ENCODE results near the gene APBB1.

Gene APBB1

GRCh38 chr11:6419009-6419631 lies at the start of gene APBB1:
Gene APBB1 (minus strand): TSS chr11:6419094. CDS start chr11:6411347, 7,747 bp downstream.
- peak; percentile 25 for DNase-seq

- DNase-seq: no peak
Observed at GRCh38 chr11:6459099-6459450, 40.2 kb upstream of the APBB1 start.

- no peak for DNase-seq
Observed at GRCh38 chr11:6458352-6459098, 39.6 kb upstream of the APBB1 start.

DNA sequence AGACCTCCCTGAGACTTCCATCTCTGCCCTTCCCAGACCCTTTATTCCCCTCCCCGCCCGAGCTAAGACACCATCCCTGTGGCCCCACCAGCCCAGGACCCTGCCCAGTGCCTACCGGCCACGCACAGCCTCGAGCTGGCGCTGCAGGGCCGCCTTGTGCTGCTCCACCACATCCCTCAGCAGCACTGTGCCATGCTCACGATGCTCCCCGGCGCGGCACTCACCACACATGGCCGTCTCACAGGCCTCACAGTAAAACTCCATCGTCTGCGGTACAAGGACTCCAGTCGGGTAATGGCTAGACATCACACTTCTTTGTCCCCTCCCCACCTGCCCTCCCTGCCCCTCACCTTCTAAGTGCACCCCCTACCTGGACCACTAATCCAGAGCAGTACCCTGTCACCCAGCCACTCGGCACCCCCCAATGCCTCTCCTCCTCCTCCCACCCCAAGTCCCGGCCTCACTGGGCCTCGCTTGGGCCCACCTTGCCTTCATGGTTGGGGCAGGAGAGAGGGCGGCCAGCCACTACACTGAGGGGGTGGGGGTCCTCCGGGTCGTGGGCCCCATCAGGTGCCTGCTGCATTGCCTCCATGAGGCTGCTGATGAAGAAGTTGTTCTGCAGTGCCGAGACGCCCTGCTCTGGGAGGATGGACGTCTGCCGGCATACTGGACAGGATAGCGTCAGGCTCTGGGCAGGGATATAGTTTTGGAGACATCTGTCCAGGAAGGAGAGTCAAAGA lies 38.9 kb upstream of the APBB1 start:
- no peak for DNase-seq

DNA sequence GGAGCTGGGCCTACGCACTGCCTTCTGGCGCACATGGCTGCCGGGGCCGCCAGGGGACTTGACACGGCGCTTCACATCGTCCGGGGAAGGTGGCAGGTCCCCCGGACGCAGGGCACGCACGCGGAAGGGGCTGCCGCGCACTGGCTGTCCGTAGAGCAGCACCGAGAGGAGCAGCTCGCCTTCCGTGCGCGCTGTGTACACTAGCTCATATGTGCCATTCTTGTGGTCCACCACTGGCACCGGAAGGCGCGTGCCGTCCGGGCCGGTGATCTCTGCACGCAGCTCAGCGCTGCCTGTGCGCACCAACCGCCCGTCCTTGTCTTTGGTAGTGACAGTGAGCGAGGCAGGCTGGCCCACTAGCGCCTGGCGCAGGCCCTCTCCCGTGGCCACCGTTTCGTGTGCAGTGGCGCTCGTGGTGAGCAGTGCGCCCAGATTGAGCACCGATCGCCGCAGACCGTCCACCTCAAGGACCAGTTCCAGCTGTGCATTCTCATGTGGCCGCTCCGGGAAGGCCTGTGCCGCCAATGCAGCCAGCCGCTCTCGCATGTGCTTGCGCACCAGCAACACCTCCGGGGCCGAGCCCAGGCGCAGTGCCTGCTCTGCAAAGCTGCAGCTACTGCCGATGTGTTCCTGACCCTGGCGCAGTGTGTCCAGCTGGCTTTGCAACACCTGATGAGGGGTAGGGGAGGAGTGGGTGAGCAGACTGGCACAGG lies 37.6 kb upstream of the APBB1 start:
- DNase-seq: no peak

GRCh38 chr11:6455070-6455469 lies 36.2 kb upstream of the APBB1 start:
- peak; percentile 81 for DNase-seq

DNA sequence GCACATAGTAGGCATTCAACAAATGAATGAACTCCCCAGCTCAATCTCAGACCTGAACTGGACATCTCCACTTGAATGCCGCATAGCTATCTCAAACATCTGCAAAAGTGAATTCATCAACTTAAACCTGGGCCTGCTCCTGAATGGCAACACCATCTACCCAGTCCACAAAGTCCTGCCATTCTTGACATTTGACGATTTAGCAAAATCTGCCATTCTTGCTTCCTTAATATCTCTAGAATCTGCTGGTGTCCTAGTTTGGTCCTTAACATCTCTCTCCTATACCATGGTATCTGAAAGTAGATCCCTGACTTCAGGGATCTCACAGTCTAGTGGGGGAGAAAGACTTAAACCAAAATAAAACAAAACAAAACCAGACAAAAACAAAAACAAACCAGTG lies 34.3 kb upstream of the APBB1 start:
- no peak for DNase-seq

DNA sequence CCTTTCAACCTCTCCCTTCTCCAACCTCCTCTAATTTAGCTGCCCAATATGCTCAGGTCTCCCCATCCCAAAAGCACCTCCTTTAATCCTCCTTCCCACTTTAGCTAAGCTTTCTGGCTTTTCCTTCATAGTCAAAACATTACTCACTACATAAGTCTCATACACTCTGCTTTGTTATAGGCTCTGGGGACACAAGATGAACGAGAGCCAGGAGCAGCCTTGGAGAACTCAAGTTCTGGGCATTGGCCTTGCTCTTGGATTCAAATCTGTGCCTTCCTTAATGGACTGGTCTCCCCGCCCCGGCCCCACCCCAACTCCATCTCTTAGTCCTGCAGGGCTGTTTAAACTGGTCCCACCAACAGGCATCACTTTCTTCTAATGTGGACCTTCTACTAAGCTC lies 33.3 kb upstream of the APBB1 start:
- DNase-seq: no peak

DNA sequence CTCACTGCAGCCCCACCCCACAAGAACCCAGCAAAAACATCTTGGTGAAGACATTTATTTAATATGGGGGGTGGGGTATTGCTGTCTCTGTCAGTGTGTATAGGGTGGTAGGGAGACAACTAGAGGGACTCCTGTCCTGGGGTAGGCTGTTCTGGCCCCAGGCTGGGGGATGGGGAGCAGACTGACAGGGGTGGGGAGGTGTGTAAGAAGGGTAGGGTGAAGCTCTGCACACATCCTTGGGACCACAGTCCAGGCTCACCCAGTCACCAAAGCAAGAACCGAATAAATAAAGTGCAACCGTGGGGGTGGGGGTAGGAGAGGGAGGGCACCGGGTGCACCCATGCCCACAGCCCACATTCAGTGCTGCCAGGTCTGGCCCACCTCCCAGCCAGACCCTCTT lies 29.7 kb upstream of the APBB1 start:
- no peak for DNase-seq

DNA sequence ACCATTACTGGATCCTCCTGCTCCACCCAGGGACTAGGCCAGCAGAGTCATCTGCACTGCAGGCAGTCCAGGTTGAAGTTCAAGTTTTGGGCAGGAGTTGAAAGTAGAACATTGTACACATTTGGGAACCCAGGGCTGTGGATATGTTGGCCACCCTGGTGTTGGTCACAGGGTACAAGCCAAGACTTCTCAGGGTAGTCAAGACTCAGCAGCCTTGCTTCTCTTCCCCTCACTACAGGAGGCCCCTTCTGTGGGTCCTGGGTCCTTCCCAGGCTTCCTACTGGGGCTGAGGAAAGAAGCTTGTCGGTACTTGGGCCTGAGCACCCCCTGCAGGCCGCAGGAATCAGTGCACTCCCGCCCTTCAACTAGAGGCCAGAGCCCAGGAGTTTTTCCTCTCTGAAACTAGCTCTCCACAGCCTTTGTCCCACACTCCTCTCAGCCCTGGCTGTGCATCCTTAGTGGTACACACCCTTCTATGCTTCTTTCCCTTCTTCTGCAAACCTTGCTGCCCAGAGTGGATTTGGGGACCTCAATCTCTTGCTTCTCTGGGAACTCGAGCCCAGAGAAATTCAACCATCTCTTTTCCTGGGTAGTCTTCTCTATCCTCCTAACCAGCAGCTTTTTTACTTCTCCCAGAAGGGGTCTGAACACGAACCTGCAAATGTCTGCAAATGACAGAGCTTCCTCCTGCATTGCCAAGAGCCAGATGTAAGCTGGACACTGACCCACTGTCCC lies 24.5 kb upstream of the APBB1 start:
- DNase-seq: no peak

DNA sequence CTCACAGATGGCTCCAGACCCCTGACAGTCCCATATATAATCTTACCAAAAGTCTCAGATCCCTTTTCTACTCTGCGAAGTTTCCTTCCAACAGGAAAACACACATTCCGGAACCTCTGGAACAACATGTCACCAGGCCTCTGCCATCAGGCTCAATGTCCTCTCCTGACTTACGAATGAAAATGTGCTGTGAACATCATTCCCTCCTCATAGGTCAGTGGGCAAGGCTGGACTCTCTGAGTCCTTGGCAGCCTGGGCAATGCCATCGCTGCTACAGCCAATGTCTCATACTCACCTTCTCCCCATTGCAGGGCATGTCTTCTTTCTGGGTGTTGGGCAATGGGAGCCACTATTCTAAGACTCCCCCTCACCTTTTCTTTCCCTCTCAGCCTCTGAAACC lies 23.5 kb upstream of the APBB1 start:
- DNase-seq: no peak

DNA sequence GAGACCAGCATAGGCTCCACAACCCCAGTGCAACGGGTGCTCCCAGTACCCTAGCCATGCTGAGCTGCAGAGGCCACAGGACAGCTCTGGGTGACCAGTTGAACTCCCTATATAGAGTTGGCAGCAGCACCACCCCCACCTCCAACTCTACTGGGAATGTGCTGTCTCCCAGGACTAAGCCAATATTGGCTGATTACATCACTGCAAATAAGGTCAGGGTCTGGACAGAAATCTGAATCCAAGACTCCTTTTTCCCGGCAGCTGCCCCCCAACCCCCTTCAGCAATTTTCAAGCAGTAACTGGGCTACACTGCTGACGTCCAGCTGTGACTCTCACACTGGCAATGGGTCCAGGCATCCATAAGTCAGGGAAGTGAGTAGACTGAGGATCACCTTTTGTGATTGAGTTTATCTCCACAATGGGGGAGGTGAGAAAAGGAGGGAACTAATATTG lies 22.0 kb upstream of the APBB1 start, which contains the start of gene HPX:
HPX (minus strand) TSS at position 82 of the 453 bp plus-strand sequence; CDS start at position 58, 24 bp downstream.
- no peak for DNase-seq

DNA sequence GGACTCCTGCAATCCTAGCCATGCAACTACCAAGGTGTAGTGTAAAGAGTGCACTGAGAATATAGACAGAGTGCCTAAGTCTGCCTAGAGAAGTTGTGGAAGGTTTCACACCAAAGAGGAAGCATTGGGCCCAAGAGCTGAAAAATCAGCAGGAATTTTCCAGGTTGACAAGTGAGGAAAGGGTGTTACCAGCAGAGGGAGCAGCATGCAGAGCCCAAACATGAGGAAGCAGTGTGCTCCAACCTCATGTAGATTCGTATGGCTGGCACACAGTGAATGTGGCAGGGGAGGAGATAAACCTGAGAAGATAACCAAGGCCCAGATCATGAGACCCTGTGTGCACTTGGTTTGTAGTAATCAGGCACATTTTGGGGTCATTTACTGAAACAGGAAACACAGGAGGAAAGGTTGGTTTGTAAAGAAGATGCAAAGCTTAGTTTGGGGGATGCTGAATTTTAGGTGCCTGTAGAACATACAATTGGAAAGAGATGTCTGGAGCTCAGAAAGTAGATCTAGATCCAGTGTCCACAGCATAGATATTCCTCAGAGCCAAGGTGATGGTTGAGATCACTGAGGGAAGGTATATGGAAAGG lies 20.2 kb upstream of the APBB1 start:
- peak; percentile 9 for DNase-seq

- no peak for DNase-seq
Observed at GRCh38 chr11:6437993-6438392, 19.1 kb upstream of the APBB1 start.

- no peak for DNase-seq
Observed at GRCh38 chr11:6437423-6437822, 18.5 kb upstream of the APBB1 start.

GRCh38 chr11:6433998-6434660 lies 15.2 kb upstream of the APBB1 start:
- no peak for DNase-seq

DNA sequence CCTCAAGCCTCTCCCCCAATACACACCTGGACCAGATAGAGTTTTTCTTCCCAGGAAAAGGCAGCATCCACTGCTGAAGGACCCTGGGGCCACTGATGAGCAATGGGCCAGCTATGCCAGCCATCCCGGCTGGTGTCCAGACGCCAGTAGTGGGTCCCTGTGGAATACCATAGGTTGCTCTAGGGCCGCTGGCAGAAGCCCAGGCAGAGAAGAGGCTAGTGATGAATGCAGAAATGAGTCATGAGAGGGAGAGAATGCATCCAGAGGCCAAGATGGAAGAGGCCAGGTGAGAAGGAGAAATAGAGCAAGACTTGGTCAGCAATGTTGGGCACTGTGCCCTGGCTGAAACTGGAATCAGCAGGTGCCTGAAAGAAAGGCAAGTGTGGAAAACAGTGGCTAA lies 13.0 kb upstream of the APBB1 start:
- DNase-seq: no peak

GRCh38 chr11:6427516-6427915 lies 8.6 kb upstream of the APBB1 start:
- no peak for DNase-seq

DNA sequence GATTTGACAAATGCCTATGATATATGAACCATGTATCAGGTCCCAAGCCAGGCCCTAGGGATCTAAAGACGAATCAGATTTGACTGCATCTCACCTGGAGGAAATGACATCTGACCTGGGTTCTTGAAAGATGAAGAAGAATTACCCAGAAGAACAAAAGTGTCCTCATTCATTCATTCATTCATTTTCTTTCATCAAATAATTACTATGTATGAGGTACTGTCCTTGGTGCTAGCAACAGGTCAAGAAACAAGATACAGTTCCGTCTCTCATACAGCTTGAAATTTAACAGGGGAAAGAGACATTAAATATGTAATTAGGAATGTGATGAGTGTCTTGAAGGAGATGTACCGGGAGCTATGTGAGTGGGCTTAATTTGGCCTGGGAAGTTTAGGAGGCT lies 1.8 kb upstream of the APBB1 start:
- DNase-seq: no peak

GRCh38 chr11:6418557-6419008 lies 311 bp downstream of the APBB1 start:
- no peak for DNase-seq

GRCh38 chr11:6417907-6418556 lies 862 bp downstream of the APBB1 start:
- DNase-seq: no peak
